Measurements from ENCODE around the gene ZNF547.

Gene ZNF547

DNA sequence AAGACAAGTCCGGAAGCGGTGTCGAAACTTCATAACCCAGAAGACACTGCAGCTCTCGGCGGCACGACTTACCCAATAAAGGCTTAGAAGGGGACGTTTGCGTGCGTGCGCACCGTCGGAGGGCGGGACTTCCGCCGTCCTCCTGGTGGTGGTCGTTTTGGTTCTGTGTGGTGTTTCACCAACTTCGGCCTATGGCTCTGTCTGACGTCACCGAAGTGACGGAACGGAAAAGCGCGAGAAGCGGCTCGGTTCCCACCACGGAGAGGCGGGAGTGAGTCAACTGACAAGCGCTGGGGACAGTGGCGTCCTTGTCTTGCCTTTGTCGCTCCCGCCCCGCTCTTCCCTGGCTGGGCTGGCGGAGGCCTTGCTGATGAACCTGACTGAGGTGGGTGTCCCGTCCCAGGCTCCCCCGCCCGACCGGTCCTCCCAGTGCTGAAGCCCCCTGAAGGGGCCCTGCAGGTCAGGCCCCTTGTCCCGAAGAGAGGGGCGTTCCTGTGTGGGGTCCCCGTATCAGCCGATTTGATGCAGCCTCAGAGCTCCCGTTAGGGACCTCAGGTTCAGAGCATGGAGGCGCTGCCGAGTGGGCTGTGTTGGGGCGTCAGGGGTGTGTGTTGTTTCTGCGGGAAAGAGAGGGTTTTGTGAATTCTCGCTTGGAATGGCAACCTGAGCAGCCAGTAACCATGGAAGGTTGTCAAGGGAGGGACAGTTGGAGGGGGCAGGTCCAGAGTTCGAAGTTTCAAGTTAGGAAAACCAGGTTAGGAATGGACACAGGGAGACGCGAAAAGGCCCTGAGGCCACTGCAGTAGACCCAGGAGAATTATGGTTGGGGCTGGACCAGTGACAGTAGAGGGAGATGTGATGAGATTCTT is 26.6 kb downstream of the ZNF547 start, which contains the start of gene ZNF548:
Gene ZNF548 (plus strand): TSS at position 125 of the 869 bp plus-strand sequence. CDS start 246 bp downstream, at position 371.
- peak; percentile 97 for DNase-seq (ENCODE audit: extremely low read depth, low read depth)
- TF ChIP-seq, protein P1, sequence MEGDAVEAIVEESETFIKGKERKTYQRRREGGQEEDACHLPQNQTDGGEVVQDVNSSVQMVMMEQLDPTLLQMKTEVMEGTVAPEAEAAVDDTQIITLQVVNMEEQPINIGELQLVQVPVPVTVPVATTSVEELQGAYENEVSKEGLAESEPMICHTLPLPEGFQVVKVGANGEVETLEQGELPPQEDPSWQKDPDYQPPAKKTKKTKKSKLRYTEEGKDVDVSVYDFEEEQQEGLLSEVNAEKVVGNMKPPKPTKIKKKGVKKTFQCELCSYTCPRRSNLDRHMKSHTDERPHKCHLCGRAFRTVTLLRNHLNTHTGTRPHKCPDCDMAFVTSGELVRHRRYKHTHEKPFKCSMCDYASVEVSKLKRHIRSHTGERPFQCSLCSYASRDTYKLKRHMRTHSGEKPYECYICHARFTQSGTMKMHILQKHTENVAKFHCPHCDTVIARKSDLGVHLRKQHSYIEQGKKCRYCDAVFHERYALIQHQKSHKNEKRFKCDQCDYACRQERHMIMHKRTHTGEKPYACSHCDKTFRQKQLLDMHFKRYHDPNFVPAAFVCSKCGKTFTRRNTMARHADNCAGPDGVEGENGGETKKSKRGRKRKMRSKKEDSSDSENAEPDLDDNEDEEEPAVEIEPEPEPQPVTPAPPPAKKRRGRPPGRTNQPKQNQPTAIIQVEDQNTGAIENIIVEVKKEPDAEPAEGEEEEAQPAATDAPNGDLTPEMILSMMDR (IDR thresholded peaks at IDR 0.05; ENCODE audit: low read depth, low read length) = peak; percentile 18

DNA sequence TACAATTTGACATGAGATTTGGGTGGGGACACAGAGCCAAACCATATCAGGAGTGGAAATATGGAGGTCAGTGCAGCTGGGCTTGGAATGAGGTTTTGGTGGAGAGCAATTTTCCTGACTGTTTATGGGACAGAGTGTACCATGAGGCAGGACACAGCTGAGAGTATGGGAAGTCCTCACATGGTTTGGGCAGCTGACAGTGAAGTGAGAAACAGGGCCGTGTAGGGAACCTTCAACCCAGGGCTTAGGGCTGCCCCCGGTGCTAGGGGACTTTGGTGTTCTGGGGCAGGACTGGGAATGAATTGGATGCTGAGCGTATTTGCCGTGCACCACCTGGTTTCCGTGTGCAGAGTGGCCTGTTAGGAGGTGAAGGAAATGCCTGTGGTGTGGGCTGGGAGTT is 32.4 kb downstream of the ZNF547 start:
- DNase-seq (ENCODE audit: extremely low read depth, low read depth) = no peak
- TF ChIP-seq, protein P1 (IDR thresholded peaks at IDR 0.05; ENCODE audit: low read depth, low read length) = no peak

DNA sequence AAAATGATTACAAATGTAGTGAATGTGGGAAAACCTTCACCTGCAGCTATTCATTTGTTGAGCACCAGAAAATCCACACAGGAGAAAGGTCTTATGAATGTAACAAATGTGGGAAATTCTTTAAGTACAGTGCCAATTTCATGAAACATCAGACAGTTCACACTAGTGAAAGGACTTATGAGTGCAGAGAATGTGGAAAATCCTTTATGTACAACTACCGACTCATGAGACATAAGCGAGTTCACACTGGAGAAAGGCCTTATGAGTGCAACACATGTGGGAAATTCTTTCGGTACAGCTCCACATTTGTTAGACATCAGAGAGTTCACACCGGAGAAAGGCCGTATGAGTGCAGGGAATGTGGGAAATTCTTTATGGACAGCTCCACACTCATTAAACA is 35.5 kb downstream of the ZNF547 start:
- DNase-seq (ENCODE audit: extremely low read depth, low read depth) = no peak
- TF ChIP-seq, protein P1 (IDR thresholded peaks at IDR 0.05; ENCODE audit: low read depth, low read length) = no peak

DNA sequence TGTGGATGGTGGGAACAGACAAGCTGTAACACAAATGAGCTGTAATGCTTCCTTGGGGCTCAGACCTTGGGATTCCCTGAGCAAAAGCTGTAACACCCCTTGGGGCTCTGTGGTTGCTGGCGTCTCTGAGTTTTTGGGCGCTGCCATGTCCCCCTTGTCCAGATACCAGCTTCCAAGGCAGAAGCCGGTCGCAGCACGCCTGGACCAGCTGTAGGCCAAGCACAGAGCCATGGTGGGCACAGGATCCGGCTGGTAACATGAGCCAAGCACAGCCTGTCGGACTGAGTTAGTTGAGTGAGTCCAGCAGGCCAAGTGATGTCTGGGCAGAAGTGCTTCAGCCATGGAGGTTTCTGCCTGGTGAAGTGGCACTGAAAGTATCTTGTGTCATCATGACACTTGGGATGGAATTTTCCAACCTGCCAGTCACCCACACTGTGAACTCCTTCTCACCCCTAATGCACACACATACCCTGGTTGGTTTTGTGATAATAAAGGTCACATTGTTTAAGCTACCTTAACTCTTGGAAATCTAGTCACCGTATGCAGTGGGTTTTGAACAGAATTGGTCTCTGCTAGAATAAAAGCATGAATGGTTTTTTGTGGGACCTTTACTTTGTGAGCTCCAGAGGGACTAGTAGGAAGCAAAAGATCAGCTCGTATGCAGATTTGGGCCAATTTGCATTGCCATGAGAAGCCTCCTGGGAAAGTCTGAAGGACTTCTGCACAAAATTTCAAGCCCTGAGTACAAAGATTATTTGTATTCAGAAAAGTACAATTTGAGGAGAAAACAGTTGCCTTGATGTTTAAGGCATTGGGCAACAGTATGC is 40.6 kb downstream of the ZNF547 start:
- no peak for DNase-seq (ENCODE audit: extremely low read depth, low read depth)
- TF ChIP-seq, protein P1 (IDR thresholded peaks at IDR 0.05; ENCODE audit: low read depth, low read length) = no peak

DNA sequence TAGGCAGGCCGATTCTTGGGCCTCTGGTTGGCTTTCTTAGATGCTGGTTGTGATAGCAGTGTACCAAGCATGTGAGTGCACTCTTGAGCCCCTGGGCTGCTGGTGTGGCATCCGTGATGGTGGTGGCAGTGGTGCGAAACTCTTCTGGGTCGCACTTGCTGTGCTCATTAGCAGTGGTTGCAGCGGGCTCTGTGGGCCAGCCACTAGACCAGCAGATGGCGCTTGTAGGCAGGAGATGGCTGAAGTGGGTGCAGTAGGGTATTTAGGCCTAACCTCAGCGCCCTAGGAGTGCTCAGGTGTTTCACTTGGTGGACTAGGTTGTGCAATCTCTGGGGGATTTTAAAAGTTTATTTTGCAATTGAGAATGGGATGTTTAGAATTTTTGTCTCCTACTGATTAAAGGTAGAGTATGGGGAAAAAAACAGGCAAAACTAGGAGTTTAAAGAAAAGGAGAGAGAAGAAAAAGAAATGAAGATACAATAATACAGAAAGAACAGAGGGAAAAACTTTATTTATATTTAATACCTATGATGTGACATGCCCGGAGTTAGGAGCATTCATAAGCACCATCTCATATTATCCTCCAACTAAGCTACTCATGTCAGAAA is 43.3 kb downstream of the ZNF547 start:
- TF ChIP-seq, protein P1 (IDR thresholded peaks at IDR 0.05; ENCODE audit: low read depth, low read length) = peak; percentile 90
- DNase-seq (ENCODE audit: extremely low read depth, low read depth) = no peak

DNA sequence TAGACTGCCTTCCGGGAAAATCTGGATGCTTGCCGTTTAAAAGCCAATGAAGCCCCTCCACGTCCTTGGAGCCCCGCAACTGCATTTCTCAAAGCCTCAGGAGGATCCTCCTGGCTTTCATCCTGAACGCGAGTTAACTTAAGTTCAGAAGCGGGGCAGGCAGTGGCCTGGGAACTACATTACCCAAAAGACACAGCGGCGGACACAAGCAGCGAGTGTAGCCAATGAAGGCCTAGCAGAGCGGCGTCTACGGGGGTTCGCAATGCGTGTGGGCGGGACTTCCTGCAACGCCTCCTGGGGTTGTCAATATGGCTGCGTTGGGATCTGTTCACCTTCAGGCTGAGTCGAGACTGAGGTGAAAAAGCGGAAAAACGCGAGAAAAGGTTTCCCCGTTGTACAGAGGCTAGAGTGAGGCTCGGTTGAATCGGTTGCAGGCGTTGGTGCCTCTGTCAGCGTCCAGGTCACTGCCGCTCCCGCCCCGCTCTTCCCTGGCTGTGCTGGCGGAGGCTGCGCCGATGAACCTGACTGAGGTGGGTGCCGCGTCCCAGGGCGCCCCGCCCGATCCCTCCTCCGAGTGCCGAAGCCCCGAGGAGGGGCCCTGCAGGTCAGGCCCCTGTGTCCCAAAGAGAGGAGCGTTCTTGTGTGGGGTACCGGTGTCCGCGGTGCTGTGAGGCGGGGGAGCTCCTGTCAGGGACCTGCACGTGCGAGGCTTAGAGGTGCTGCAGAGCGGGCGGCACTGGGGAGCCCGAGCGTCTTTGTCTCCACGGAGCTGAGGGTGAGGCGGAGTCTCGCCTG is 47.7 kb downstream of the ZNF547 start, which contains the start of gene ZNF17:
Gene ZNF17 (plus strand): TSS at position 285 of the 795 bp plus-strand sequence. CDS start 2,455 bp downstream, outside the sequence.
- TF ChIP-seq, protein P1 (IDR thresholded peaks at IDR 0.05; ENCODE audit: low read depth, low read length) = no peak
- DNase-seq (ENCODE audit: extremely low read depth, low read depth) = peak; percentile 75
